CD4-positive, alpha-beta T cell treated with Interleukin-2 at 100 ng/mL for 4 hours (primary cell): ENCODE data around the gene ZC3H7A.
A peak's percentile ranks its signal among the peaks of the same experiment; 100 is the strongest.
"Not testable (repeated sequence)": the region's sequence is repeated elsewhere in the genome, so short reads cannot be mapped to it uniquely, and the experiment has no call there.

ENCODE experiments used
- DNase-seq: peaks from one replicate; pipeline ENCODE4 v3.0.0-alpha.2; 2020; ENCODE audit warnings: low spot score

The ZC3H7A gene

DNA sequence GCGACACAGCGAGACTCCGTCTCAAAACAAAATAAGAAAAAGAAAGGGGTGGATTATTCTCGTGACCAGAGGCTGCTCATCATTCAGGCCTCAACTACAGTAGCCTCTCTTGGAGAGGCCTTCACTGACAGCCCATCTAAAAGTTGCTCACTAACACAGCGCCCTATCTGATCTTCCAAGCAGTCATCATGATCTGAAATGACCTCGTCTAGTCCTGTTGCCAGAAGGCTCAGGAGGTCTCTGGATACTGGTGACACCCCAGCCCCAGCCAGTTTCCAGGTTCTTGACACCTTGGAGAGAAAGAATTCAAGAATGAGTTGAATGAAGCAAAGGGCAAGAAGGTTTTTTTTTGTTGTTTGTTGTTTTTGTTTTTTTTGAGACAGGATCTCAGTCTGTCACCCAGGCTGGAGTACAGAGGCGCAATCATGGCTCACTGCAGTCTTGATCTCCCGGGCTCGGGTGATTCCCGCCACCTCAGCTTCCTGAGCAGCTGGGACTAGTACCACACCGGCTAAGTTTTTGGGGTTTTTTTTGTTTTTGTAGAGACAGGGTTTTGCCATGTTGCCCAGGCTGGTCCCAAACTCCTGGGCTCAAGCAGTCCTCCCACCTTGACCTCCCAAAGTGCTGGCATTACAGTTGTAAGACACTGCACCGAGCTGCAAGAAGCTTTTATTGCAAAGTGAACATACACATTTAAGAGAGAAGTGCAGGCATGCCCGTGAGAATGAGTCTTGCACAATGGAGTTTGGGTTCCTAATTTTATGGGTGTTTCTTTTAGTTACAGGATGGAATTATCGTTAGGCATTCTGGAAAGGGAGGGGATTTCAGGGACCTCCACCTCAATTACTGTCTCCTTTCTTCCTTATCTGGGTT, 2.7 kb upstream of the ZC3H7A start:
- DNase-seq = peak; percentile 27

DNA sequence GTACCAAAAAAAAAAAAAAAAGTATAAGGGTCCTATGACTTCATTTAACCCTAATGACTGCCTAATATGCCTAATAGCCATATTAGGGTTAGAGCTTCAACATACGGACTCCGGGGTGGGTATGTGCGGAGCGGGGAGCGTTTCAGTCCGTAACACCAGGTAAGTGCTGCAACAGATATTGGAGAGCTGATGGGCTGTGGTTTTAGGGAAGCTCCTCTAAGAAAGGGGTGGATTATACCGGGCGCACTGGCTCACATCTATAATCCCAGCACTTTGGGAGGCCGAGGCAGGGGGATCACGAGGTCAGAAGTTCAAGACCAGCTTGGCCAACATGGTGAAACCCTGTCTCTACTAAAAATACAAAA, 1.9 kb upstream of the ZC3H7A start:
- DNase-seq = no peak

- no peak for DNase-seq
Measured at GRCh38 chr16:11797957-11798299, 870 bp upstream of the ZC3H7A start.

DNA sequence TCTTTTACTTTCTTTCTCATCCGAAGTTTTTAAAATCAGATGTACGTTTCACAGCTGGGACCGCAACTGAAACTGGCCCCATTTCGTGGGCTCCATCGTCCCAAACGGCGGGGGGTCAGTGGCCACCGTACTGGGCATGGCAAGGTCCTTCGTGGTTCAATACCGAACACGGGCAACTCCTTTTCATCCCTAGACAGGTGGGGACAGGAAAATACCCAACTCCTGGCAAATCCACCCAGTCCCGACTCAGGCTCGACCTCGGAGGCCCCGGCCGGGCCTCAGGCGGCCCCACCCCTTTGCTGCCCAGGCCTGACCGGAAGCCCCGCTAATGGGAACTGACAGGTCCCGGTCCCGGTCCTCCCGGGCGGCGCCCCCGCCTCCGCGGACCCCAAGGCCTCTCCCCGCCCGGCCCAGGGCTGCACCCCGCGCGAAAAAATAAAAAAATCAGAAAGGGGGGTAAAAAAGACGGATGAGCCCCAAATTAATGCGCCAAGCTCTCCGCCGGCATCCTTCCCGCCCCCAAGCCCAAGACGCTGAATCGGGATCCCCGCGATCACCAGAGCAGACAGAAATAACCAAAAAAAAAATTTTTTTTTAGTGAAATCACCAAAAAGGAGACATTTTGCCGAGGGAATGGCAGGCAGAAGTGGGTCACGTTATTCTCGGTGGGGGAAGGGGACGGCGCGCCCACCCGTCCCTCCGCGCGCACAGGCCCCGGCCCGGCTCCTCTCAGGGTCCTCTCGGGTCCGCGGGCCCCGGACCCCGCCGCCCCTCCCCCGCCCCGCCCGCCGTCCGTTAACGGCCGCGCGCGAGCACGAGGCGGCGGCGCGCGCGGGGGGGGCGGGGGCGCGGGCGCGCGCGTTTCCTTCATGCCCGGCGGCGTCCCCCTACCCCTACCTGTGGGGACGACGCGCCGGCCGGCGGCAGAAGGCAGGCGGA, 562 bp downstream of the ZC3H7A start:
- DNase-seq = peak; percentile 14

GRCh38 chr16:11795887-11796226, 1.2 kb downstream of the ZC3H7A start:
- DNase-seq = no peak

DNA sequence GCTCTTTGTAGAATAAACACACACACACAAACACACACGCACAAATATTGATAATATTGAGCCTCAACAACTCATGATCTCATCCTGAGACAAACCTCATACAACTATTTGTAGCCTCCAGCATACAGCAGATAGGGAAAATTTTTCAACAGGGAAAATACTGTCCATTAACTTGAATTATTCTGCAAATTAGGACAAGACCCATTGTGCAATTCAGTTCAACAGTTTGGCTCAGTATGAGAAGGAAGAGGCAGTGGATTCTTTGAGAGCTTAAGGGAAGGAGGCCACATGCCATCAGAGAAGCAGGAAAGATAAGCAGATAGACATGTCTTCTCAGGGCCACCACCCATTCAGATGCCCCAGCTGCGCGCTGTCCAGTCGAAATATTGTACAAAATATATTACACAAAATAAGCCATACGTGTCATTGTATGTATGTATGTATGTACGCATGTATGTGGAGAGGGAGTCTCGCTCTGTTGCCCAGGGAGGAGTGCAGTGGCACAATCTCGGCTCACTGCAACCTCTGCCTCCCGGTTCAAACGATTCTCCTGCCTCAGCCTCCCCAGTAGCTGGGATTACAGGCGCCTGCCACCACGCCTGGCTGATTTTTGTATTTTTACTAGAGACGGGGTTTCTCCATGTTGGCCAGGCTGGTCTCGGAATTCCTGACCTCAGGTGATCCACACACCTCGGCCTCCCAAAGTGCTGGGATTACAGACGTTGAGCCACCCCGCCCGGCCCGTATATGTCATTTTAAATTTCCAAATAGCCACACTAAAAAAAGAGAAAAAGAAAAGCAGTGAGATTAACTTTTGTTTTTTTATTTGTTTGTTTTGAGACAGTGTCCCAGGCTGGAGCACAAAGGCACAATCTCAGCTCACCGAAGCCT, 1.8 kb downstream of the ZC3H7A start:
- no peak for DNase-seq

GRCh38 chr16:11794447-11794846, 2.6 kb downstream of the ZC3H7A start:
- no peak for DNase-seq

- DNase-seq = no peak
Measured at GRCh38 chr16:11793840-11794239, 3.2 kb downstream of the ZC3H7A start.

DNA sequence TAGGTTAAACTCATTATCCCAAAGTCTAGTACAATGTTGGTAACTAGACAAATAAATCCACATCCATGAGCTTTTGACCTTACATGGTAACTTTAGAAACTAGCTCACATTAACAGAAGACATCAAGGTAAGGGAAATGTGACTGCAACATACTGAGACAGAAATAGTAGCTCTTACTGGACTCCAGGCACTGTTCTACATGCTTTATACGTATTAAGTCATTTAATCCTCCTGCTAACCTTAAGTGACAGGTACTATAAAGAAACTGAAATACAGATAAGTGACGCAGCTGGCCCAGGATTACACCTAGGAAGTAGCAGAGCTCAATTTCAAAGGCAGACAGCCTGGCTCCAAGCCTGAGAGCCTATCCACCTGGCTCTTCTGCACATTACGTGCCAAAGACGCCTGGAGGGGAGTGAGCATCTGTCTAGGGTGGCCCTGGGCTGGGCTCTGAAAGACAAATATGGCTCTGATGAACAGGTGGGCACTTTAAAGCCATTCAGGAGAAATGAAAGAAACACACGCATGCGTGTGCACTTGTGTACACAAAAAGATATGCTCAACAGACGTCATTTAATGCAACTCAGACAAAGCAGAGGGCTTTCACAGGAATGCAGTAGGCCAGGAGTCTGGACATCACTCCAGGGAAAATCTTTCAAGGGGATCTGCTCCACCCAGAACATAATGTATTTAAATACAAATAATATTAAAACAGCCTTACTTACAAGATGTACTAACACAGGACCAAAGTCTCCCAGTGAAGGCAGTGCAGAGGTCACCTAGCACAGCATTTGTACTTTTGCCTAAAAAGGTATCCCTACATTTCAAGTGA, 4.4 kb downstream of the ZC3H7A start:
- DNase-seq = no peak

GRCh38 chr16:11791144-11791828, 5.8 kb downstream of the ZC3H7A start:
- DNase-seq = no peak

GRCh38 chr16:11788914-11789313, 8.1 kb downstream of the ZC3H7A start:
- DNase-seq = no peak

DNA sequence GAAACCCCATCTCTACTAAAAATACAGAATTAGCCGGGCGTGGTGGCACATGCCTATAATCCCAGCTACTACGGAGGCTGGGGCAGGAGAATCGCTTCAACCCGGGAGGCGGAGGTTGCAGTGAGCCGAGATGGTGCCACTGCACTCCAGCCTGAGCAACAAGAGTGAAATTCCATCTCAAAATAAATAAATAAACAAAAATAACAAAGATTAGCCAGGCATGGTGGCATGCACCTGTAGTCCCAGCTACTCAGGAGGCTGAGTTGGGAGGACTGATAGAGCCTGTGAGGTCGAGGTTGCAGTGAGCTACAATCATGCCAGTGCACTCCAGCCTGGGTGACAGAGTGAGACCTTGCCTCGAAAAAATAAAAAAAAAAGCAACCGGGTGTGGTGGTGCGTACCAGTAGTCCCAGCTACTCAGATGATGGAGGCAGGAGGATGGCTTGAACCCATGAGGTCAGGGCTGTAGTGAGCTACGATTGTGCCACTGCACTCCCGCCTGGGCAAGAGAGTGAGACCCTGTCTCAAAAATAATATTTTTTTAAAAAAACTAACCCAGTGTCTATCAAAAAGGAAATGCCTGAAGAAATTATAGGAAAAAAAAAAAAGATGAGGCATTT, 12.0 kb downstream of the ZC3H7A start:
- DNase-seq = not testable (repeated sequence)

DNA sequence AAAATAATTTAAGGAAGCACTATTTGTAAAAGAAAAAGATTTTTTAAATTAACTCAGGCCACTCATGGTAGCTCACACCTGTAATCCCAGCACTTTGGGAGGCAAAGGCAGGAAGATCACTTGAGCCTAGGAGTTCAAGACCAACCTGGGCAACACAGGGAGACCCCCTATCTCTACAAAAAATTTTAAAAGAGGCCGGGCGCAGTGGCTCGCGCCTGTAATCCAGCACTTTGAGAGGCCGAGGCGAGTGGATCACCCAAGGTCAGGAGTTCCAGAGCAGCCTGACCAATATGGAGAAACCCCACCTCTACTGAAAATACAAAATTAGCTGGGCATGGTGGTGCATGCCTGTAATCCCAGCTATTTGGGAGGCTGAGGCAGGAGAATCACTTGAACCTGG, 12.7 kb downstream of the ZC3H7A start:
- DNase-seq = not testable (repeated sequence)

DNA sequence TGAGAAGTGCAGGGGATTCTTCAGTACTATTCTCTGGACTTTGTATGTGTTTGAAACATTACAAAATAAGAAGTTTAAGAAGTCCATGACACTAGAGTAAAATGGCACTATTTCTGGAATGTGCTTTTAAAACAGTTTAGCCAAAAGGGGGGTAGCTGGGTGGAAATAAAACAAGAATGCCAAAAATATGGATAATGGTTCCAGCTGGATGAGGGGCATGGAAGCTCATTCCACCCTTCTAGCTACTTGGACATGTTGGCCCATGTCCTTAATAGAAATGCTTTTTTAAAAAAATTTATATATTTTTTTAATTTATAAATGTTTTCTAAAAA, 13.1 kb downstream of the ZC3H7A start:
- no peak for DNase-seq

GRCh38 chr16:11783319-11784037, 13.6 kb downstream of the ZC3H7A start:
- DNase-seq = peak; percentile 77

DNA sequence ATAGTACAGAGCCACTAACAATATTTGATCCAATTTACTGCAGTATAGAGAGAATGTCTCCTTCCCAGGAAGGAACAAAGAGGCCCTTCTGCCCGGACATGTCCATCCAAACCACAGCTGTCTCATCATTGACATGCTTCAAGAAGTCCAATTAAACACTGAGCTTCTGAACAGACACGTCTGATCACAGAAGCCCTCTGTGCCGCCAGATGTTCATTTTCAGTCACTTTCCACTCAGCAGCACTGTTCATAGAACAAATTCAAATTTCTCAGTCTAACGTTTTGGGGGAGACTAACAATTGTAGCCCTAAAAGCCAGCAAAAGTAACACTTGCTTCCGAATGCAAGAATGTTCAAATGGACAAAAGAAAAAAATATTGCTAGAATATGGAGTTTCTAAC, 15.3 kb downstream of the ZC3H7A start:
- no peak for DNase-seq

DNA sequence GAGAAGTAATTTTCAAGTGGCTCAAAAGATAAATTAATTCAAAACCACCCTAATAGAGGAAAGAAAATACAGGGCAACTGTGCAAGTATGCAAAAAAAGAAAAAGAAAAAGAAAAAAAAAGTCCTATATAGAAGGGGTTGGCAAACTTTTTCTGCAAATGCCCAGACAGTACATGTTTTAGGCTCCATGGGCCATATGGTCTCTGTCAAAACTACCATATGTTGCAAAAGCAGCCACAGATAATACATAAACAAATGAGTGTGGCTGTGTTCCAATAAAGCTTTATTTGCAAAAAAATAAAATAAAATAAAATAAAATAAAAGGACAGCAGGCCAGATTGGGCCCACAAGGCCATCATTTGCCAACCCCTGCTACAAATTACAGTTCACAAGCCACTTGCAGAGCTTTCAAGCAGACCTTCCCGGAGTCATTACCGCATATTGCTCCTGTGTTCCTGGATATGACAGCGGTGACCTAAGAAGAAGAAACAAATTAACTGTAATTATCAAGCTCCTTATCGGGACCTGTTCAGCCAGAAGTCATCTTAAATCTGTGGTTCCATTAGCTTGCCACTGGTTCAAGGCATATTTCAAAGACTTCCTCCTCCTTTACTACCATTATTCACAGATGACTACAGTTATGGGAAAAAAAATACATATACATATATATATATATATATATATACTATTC, 15.9 kb downstream of the ZC3H7A start:
- no peak for DNase-seq

- no peak for DNase-seq
Measured at GRCh38 chr16:11779074-11779473, 18.0 kb downstream of the ZC3H7A start.

GRCh38 chr16:11774065-11774626, 22.9 kb downstream of the ZC3H7A start:
- no peak for DNase-seq
